HG02571 (cell line): Measurements from ENCODE around the gene PPP1R13B.
"Not testable (repeated sequence)": the region's sequence is repeated elsewhere in the genome, so short reads cannot be mapped to it uniquely, and the experiment has no call there.

Experiments used
- ATAC-seq: cut with Tn5 transposase; IDR thresholded peaks from one replicate; pipeline ENCODE4 v1.9.1; 2021; ENCODE audit warnings: mild to moderate bottlenecking, moderate library complexity; ENCODE audit not compliant: unreplicated experiment

The PPP1R13B gene

DNA sequence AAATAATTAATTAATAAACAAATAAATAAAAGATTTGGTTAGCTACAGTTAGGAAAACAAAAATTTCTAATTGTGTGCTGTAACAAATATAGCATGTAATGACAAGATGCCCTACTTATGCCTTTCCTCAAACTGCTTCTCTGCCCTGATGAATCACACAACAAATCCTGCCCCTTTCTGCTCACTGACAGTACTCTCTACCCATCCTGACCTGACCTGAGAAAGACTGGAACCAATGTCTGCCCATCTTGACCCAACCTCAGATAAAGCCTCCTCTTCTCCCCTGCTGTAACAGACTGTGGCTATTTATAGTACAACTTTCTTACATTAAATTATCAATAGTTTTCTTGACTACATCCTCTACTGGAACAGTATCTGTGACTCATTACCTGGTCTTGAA is 43.7 kb downstream of the PPP1R13B start:
- ATAC-seq = no peak

DNA sequence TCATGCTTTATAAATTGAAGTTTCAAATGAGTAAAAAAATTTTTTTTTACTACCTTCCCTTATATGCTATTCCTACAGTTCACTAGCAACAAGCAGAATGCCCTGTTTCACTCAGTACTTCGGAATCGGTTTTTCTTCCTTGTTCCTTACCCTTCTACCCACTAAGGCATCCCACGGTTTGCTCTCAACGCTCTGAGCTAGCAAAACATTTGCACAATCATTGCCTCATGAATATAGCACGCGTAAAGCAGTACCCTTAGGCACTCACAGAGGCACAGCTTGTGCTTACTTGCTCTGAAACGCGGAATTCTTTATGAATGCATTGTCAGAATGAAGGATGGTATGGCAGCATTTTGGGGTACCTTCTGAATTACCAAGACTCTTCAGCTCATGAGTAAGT is 45.0 kb downstream of the PPP1R13B start:
- no peak for ATAC-seq

DNA sequence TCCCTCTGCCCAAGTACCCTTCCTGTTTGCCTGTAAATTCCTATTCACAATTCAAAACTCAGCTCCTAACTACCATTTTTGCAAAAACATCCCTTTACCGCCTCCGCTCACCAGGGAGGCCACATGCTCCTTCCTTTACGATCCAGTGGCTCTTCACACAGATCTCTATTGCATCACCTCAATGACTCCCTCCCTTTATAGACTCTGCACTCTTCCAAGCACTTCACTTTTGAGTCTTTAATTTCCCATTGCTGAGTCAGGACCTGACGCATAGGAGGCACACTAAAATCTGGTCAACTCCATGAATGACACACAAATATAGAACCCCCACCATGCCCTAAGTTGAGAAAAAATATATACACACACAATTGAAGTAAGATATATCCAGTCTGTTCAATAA is 45.9 kb downstream of the PPP1R13B start:
- no peak for ATAC-seq

DNA sequence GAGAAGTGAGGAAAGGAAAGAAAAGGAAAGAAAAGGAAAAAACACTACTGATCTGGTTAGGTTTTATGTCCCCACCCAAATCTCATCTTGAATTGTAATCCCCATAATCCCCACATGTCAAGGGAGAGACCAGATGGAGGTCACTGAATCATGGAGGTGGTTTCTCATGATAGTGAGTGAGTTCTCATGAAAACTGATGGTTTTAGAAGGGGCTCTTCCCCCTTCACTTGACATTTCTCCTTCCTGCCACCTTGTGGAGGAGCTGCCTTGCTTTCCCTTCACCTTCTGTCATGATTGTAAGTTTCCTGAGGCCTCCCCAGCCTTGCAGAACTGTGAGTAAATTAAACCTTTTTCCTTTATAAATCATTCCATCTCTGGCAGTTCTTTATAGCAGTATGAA is 54.2 kb downstream of the PPP1R13B start:
- not testable (repeated sequence) for ATAC-seq

DNA sequence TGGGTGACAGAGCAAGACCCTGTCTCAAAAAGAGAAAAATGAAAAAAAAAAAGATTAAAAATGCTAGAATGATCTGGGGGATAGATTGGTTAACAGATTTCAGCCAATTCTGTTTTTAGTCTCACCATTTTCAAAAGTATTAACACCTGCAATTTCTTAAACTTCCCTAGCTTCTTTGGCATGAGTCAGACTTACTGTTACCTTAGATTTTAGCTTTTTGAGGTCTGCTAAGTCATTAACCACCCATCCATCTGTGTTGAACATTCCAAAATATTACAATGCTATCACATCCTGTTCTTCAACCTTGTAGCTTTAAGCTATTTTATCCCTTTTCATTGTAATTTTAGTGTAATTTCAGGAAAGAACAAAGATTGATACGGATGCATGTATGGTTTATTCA is 59.3 kb downstream of the PPP1R13B start:
- no peak for ATAC-seq

DNA sequence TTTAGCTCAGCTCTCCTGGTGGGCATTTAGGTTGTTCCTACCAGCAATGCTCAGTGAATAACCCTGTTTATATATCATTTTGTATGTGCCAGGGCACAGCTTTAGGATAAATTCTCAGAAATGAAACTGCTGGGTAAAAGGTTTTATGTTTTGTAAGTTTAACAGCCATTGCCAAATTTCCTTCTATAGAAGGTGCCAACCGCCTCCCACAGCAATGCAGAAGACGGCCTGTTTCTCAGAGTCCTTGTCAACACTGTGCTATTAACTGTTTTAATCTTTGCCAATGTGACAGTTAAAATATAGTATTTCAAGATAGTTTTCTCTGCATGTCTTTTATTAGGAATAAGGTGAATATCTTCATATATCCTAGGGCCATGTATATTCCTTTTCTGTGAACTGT is 65.0 kb downstream of the PPP1R13B start:
- no peak for ATAC-seq

DNA sequence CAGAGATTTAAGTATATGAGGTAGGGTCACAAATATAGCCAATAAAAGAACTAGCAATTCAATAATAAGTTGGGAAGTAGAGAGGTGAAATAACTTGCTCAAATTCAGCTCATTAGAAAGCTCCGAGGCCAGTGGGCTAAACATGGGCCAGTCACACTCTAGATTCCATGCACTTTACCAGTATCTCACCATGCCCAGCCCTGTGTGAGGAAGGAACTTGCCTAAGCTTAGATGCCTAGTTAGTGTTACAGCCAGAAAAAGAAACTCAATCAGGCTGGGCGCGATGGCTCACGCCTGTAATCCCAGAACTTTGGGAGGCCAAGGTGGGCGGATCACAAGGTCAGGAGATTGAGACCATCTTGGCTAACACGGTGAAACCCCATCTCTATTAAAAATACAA is 71.1 kb downstream of the PPP1R13B start:
- ATAC-seq = not testable (repeated sequence)

DNA sequence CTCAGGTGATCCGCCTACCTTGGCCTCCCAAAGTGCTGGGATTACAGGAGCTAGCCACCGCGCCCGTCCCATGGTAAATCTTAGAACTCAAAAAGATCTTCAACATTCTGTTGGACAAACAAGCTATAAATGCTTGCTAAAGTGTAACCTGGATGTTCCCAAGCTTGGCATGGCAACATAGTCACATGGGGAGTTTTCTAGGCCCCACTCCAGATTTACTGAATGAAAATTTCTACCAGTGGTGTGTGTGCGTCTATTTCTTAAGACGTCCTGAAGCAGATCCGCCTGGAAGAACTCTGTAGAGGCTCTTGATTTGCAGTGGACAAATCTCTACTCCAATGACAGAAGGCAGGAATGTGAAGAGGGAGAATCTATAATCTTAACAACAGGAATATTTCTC is 71.9 kb downstream of the PPP1R13B start:
- ATAC-seq = no peak

DNA sequence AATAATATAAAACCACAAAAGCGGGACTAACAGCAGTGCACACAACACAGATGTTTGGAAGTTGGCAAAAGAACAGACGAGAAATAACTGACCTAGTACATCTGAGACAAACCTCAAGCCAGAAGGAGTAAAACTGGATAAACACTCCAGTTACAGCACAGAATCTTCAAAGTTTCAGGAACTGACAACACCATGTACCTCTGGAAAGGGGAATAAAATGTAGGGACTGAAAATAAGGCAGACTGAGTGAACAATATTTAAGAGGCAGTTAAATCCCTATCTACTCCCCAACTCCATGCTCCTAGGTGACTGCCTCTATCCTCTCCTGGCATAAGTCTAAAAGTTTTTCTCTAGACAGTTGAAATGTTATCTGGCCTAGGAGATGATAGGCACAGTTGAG is 73.9 kb downstream of the PPP1R13B start:
- ATAC-seq = no peak

DNA sequence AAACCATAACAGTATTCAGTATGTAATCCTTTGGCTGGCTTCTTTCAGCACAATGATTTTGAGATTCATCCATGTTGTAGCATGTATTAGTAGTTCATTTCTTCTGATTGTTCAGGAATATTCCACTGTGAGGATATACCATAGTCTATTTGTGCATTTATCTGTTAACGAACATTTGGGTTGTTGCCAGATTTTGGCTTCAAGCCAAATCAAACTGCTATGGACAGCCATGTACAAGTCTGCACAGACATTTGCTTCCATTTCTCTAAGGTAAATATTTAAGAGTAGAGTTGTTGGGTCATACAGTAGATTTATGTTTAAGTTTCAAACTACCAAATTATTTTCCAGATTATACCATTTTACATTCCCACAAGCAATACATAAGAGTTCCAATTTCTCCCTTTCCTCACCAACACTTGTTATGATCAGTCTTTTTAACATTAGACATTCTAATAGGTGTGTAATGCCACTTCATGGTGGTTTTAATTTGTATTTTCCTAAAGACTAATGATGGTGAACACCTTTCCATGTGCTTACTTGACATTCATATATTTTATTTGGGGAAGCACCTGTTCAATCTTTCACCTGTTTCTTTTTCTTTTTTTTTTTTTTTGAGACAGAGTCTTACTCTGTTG is 75.2 kb downstream of the PPP1R13B start:
- no peak for ATAC-seq

DNA sequence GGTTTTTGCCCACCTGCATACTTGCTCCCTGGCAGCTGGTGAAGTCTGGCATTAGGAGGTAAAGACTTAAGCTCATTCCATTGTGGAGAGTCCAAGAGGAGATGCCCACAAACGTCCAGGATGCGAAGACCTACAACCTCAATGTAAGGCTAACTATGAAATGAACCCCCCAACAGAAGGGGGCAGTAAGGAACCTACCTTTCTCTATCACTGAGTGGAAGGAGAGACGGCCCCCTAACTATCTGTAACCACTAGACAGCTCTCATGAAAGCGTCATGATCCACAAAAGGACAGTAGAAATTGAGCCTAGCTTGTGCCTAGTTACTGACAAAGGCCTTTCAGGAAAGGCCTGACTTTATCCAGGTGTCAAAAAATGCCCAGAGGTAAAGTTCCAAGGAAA is 76.5 kb downstream of the PPP1R13B start:
- ATAC-seq = no peak

DNA sequence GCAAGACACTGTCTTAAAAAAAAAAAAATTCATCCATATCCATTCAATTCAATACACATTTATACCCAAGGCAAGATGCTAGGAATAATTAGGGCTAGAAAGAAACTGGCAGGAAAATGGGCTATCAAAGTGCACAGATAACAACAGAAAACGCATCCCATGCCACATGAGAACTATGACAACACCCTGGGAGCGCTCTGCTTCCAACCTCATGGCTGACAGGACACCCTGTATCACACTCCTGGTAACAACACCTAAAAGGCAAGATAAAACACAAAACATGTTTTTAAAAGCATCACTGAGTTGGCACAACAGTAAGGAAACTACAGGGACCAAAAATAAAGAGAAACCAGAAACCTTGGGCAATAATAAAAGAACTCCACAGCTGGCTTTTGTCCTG is 76.9 kb downstream of the PPP1R13B start:
- no peak for ATAC-seq

DNA sequence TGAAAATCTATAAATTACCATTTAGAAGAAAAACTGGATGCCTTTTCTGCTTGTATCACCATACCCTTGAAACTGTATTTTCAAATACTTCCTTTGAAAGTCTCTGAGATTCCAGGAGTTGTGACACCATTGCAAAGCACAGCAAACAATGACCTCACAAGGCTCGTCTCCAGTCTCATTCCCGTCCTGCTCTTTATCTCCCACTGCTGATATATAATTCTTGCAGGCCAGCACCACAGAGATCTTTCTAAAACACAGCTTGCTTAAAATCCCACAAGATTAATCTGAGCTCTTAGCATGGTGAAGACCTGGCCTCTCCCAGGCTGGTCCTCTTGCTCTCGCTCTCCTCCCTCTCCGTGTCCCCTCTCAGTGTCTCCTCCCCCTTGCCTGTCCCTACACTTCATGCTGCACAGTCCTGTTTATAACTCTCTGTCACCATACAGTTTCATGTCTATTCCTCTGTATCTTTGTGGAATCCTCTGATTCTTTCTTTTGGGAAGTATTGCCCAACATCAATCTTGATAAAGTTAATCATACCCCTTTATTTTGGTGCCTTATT is 80.0 kb downstream of the PPP1R13B start:
- ATAC-seq = no peak

DNA sequence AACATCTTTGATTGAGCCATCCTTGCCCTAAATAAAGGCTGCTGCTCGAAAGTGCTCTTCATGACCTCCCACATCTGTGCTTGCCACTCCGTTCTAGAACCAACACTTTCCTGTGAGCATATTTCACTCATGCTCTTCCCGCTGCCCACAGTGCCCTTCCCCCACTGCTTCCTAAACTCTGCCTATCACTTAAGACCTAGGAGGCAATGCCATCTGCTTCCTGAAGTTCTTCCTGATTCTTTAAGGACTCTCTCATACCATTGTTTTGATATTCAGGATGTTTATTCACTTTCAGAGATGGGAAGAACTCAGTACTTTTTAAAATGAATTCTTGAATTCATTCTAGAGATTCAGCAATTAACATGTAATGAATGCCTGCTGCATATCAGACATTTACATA is 81.8 kb downstream of the PPP1R13B start:
- ATAC-seq = no peak

DNA sequence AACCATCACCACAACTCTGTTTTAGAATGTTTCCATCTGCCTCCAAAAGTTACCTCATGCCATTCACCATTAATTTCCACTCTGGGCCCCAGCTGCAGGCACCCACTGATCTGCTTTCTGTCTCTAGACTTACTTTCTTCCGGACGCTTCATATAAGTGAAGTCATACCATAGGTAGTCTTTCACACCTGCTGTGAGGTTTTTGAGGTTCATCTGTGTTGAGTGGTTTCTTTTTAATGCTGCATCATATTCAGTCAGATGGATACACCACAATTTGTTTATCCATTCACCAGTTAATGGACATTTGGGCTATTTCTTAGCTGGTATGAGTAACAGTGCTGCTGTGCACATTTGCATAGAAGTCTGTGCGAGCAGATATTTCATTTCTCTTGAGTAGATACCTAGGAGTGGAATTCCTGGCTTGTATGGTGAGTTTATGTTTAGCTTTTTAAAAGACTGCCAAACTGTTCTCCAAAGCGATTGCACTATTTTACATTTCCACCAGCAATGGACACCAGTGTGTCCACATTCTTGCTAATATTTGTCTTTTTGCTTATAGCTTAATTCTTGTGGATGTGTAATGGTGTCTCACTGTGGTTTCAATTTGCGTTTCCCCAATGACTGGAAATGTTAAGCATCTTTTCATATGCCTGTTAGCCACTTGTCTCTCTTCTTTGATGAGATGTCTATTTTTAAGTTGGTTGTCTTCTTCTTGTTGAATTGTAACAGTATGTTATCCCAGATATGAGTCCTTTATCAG is 83.5 kb downstream of the PPP1R13B start:
- peak; percentile 75 for ATAC-seq

DNA sequence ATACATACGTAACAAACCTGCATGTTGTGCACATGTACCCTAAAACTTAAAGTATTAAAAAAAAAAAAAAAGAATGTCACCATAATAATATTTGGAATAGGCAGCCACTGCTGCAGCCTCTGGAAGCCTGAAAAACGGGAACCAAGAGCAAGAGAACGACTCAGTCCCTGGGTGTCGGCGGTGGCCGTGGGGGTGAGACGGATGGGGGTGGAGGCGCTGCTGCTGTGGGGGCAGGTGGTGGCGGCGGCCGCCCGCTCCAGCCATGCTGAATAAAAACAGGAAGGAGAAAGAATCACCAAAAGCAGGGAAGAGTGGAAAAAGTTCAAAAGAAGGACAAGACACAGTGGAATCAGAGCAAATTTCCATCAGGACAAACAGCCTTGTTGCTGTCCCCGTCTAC is 84.8 kb downstream of the PPP1R13B start:
- no peak for ATAC-seq

DNA sequence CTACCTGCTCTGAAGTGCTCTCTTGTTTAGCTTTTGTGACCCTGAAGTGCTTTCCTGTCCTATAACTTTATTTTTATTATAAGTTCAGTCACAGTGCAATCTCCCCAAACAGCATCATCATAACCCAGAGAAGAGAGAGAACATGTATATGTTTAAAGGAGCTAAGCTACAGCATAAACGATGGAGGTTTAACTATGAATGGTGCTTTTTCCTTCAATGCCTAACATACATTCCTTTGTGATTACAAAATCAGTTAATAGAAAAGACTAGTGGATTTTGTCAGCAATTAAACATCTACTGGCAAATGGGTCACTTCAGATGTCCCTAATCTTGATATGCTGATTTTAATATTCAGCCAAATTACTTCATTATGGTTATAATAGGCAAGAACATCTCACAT is 85.3 kb downstream of the PPP1R13B start:
- ATAC-seq = no peak

DNA sequence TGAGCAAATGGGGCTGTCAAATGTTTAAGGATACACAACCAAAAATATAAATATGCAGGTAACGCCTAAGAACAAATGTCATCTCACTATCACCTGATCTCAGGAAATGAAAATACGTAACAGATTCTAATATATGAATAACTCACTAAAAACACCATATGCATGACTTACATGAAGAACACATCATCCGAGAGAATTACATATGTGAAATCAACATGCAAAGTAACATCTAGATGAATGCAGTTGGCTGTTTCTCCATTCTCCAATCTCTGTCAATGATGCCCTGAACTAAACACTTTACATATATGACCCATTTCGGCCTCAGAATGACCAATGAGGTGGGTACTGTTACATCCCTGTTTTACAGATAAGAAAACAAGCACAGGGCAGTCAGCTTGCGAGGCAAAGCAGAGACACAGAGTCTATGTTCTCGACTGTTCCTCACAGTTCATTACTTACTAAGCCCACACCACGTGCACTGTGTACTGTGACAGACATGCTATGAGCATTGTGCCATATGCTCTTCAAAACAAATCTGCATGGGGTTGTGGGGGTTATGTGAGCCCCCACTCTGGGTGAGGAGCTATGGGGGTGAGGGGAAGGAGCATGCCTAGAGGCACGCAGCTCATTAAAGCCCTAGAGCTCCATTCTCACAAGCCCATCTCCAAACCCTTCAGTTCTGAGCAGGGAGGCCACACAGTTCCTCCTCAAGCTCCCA is 89.2 kb downstream of the PPP1R13B start:
- no peak for ATAC-seq

DNA sequence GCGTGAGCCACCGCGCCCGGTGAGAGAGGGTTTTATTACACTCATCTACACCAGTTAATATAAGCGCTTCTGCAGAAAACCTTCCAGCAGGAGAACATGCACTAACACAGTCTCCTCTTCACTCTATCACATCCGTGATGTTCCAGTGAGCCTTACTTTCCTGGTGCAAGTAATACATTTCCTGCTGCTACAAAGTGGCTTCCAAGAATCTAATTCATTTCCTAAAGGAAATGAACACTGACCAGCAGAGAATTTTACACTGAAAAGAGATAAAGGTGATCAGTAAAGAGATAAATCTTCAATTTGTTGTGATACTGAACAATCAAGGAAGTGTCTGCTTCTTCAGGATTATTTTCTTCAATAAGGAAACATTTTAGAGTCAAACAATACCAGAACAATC is 92.3 kb downstream of the PPP1R13B start:
- no peak for ATAC-seq

DNA sequence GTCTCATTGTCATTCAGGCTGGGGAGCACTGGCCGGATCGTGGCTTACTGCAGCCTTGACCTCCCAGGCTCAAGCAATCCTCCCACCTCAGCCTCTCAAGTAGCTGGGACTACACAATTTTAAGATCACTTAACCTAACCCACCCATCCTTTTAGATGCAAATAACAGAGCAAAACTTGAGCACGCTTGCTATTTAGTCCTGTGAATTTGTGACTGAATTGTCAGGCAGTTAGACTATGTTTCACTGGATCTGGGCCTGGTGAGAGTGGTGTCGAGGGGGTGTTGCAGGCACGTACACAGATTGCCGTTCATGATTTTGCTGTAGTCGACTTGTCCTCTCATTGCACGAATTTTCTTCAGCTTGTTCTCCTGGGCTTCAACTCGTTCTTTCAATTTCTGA is 93.6 kb downstream of the PPP1R13B start:
- ATAC-seq = no peak

DNA sequence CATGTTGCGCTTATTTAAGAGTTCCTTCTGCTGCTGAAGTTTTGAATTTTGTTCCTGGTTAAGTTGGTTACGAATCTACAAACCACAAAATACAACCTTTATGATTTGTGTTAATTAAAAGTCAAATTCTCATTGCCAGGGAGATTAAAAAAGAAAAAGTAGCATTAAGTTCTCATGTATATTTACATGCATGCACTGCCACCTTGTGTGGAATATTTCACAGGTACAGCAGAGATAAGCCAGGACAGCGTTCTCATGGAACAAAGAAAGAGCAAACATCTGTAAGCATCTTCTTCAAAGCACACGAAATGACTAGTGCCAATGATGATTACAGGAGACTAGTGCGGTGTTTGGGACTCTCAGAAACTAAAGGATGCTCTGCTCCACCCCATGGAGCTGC is 97.5 kb downstream of the PPP1R13B start:
- ATAC-seq = no peak

DNA sequence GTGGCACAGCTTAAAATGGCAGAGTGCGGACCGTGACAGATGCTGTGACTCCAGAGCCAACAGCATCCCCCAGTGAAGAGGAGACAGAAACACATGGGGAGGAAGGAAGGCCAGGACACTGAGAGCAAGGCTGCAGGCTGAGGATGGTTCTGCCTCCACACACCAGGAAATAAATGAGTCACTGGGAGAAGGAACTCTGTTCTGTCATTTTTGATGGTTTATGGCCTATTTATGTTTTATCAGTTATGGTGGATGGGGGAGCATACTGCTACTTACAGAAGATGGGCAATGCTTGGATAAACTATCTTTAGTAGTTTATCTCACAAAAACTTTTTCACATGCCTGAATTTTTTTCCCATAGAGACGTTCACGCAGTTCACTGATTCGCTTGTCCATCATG is 97.9 kb downstream of the PPP1R13B start:
- no peak for ATAC-seq
